Karpas-422 (cell line): ENCODE data around the gene PTPRD. TPM values are rescaled to one million over a fixed set of nuclear protein-coding genes. Genes with fewer than 3 reads are reported as not detected.

ENCODE experiments used
- DNase-seq: peaks from one replicate; pipeline ENCODE4 v3.0.0-alpha.2; 2015
- H2AFZ ChIP-seq: fragments of 200-600 bp; sonication (generic); 2 replicates; pipeline ENCODE4 v1.6.1; 2014; ENCODE audit warnings: antibody characterized with exemption, low read length, mixed read lengths
- H3K27ac ChIP-seq: fragments of 200-600 bp; sonication (generic); 2 replicates; pipeline ENCODE4 v1.5.1; 2014; ENCODE audit warnings: mild to moderate bottlenecking, low read length, moderate library complexity
- H3K27me3 ChIP-seq: fragments of 200-600 bp; sonication (generic); 2 replicates; pipeline ENCODE4 v1.6.1; 2014; ENCODE audit warnings: low read length, mixed read lengths
- H3K36me3 ChIP-seq: fragments of 200-600 bp; sonication (generic); 2 replicates; pipeline ENCODE4 v1.6.1; 2014; ENCODE audit warnings: low read length, mixed read lengths; ENCODE audit not compliant: insufficient read depth
- H3K4me1 ChIP-seq: fragments of 200-600 bp; sonication (generic); 2 replicates; pipeline ENCODE4 v1.6.1; 2014; ENCODE audit warnings: mild to moderate bottlenecking, low read length, mixed read lengths
- H3K4me2 ChIP-seq: fragments of 200-600 bp; sonication (generic); 2 replicates; pipeline ENCODE4 v1.6.1; 2014; ENCODE audit warnings: low read length, low read depth, mild to moderate bottlenecking; ENCODE audit not compliant: poor library complexity, severe bottlenecking
- H3K4me3 ChIP-seq: fragments of 200-600 bp; sonication (generic); 2 replicates; pipeline ENCODE4 v1.5.1; 2014; ENCODE audit warnings: mild to moderate bottlenecking, antibody characterized with exemption, low read length, mixed read lengths
- H3K79me2 ChIP-seq: fragments of 200-600 bp; sonication (generic); 2 replicates; pipeline ENCODE4 v1.6.1; 2014; ENCODE audit warnings: mild to moderate bottlenecking, low read length, mixed read lengths
- H3K9ac ChIP-seq: fragments of 200-600 bp; sonication (generic); 2 replicates; pipeline ENCODE4 v1.6.0; 2014; ENCODE audit warnings: low read length
- H3K9me2 ChIP-seq: fragments of 200-600 bp; sonication (generic), shearing (Covaris generic); replicated peaks from 2 replicates; pipeline ENCODE4 v1.6.0; 2014; ENCODE audit warnings: mild to moderate bottlenecking, low read length, moderate library complexity; ENCODE audit not compliant: insufficient read depth
- H3K9me3 ChIP-seq: fragments of 300-700, 200-600 bp; sonication (generic); 2 replicates; pipeline ENCODE4 v1.6.1; 2014; ENCODE audit warnings: low read length, mixed read lengths
- H4K20me1 ChIP-seq: fragments of 200-600 bp; sonication (generic); 2 replicates; pipeline ENCODE4 v1.6.1; 2014; ENCODE audit warnings: mild to moderate bottlenecking, antibody characterized with exemption, low read length, low read depth; ENCODE audit not compliant: insufficient read depth
- total RNA-seq: library from RNA; depleted of rRNA; stranded (reverse); fragments of >200 nt; shearing (Covaris generic); gene quantifications from 2 replicates; pipeline ENCODE4 v1.2.3, GENCODE V29; 2014; ENCODE audit warnings: low replicate concordance

Gene PTPRD
- total RNA-seq, 1 experiment from 2014 or later = 0.63 TPM

GRCh38 chr9:8780386-8780785 lies 1832.4 kb downstream of the PTPRD start:
- H3K4me1 ChIP-seq = no peaks in the 10 kb centered on the region
- no peaks in the 10 kb centered on the region for H3K79me2 ChIP-seq
- no peaks in the 10 kb centered on the region for H3K27me3 ChIP-seq
- no peaks in the 10 kb centered on the region for H3K9me2 ChIP-seq
- H3K4me3 ChIP-seq = no peak overlapping the region
- no peaks in the 10 kb centered on the region for H3K36me3 ChIP-seq
- no peak for DNase-seq
- H3K9ac ChIP-seq = no peak overlapping the region
- no peaks in the 10 kb centered on the region for H4K20me1 ChIP-seq
- H3K9me3 ChIP-seq = no peaks in the 10 kb centered on the region; the same call in 1 of the 2 replicates
- no peak overlapping the region for H3K27ac ChIP-seq
- H3K4me2 ChIP-seq = no peak overlapping the region
- no peak overlapping the region for H2AFZ ChIP-seq

- H3K4me1 ChIP-seq = no peaks in the 10 kb centered on the region
- H3K4me2 ChIP-seq = no peak overlapping the region
Observed at GRCh38 chr9:8779478-8779877, 1833.3 kb downstream of the PTPRD start.

GRCh38 chr9:8778356-8778755 lies 1834.4 kb downstream of the PTPRD start:
- Histone ChIP-seq H3K9me3 (no peaks in the 10 kb centered on the region; the same call in none of the 2 replicates), H3K4me1 (no peaks in the 10 kb centered on the region), H3K27ac (no peak overlapping the region), H3K4me3 (no peak overlapping the region), H3K27me3 (no peaks in the 10 kb centered on the region), H2AFZ (no peak overlapping the region), H3K36me3 (no peaks in the 10 kb centered on the region), H3K79me2 (no peaks in the 10 kb centered on the region), H3K4me2 (no peak overlapping the region), H3K9me2 (no peaks in the 10 kb centered on the region), H4K20me1 (no peaks in the 10 kb centered on the region), H3K9ac (no peak overlapping the region)
- no peak for DNase-seq

More at GRCh38 chr9:8779478-8779877, 1833.3 kb downstream of the PTPRD start:
- DNase-seq = no peak
- H2AFZ ChIP-seq = no peak overlapping the region
- H3K9ac ChIP-seq = no peak overlapping the region
- H3K27ac ChIP-seq = no peak overlapping the region
- H3K9me2 ChIP-seq = no peaks in the 10 kb centered on the region
- no peak overlapping the region for H3K4me3 ChIP-seq
- H3K9me3 ChIP-seq = no peaks in the 10 kb centered on the region; the same call in 1 of the 2 replicates
- no peaks in the 10 kb centered on the region for H4K20me1 ChIP-seq
- H3K27me3 ChIP-seq = no peaks in the 10 kb centered on the region
- H3K79me2 ChIP-seq = no peaks in the 10 kb centered on the region
- no peaks in the 10 kb centered on the region for H3K36me3 ChIP-seq

GRCh38 chr9:8772302-8772701 lies 1840.5 kb downstream of the PTPRD start:
- Histone ChIP-seq H3K9ac (no peak overlapping the region), H3K27ac (no peak overlapping the region), H3K4me3 (no peak overlapping the region), H3K36me3 (no peaks in the 10 kb centered on the region), H2AFZ (no peak overlapping the region), H4K20me1 (no peaks in the 10 kb centered on the region), H3K27me3 (no peaks in the 10 kb centered on the region), H3K9me3 (no peaks in the 10 kb centered on the region; the same call in none of the 2 replicates), H3K4me2 (no peak overlapping the region), H3K9me2 (no peaks in the 10 kb centered on the region), H3K4me1 (no peaks in the 10 kb centered on the region), H3K79me2 (no peaks in the 10 kb centered on the region)
- DNase-seq = no peak

GRCh38 chr9:8769153-8769552 lies 1843.6 kb downstream of the PTPRD start:
- Histone ChIP-seq H3K27ac (no peak overlapping the region), H3K4me3 (no peak overlapping the region), H3K9me3 (no peaks in the 10 kb centered on the region; the same call in none of the 2 replicates), H3K4me1 (no peaks in the 10 kb centered on the region), H3K4me2 (no peak overlapping the region), H3K9me2 (no peaks in the 10 kb centered on the region), H2AFZ (no peak overlapping the region), H3K9ac (no peak overlapping the region), H3K36me3 (no peaks in the 10 kb centered on the region), H3K79me2 (no peaks in the 10 kb centered on the region), H3K27me3 (no peaks in the 10 kb centered on the region), H4K20me1 (no peaks in the 10 kb centered on the region)
- no peak for DNase-seq

GRCh38 chr9:8766096-8766495 lies 1846.7 kb downstream of the PTPRD start:
- no peak overlapping the region for H3K27ac ChIP-seq
- H2AFZ ChIP-seq = no peak overlapping the region
- H3K9ac ChIP-seq = no peak overlapping the region
- no peaks in the 10 kb centered on the region for H3K9me2 ChIP-seq
- no peaks in the 10 kb centered on the region; the same call in 1 of the 2 replicates for H3K9me3 ChIP-seq
- no peak overlapping the region for H3K4me2 ChIP-seq
- no peaks in the 10 kb centered on the region for H3K27me3 ChIP-seq
- H3K4me1 ChIP-seq = no peaks in the 10 kb centered on the region
- H3K36me3 ChIP-seq = no peaks in the 10 kb centered on the region
- DNase-seq = no peak
- H3K79me2 ChIP-seq = no peaks in the 10 kb centered on the region
- H4K20me1 ChIP-seq = no peaks in the 10 kb centered on the region
- H3K4me3 ChIP-seq = no peak overlapping the region

- no peaks in the 10 kb centered on the region for H3K79me2 ChIP-seq
- H3K9ac ChIP-seq = no peak overlapping the region
- no peak overlapping the region for H3K27ac ChIP-seq
- no peaks in the 10 kb centered on the region for H3K27me3 ChIP-seq
- H3K9me3 ChIP-seq = peaks cover 3% of the 10 kb centered on the region; the same call in 1 of the 2 replicates
- no peak overlapping the region for H3K4me3 ChIP-seq
- no peak for DNase-seq
- no peak overlapping the region for H3K4me2 ChIP-seq
- H3K9me2 ChIP-seq = no peaks in the 10 kb centered on the region
- H2AFZ ChIP-seq = no peak overlapping the region
- no peaks in the 10 kb centered on the region for H3K36me3 ChIP-seq
- no peaks in the 10 kb centered on the region for H3K4me1 ChIP-seq
- no peaks in the 10 kb centered on the region for H4K20me1 ChIP-seq
Observed at GRCh38 chr9:8764051-8764450, 1848.8 kb downstream of the PTPRD start.

- Histone ChIP-seq H3K4me1 (no peaks in the 10 kb centered on the region), H4K20me1 (no peaks in the 10 kb centered on the region), H2AFZ (no peak overlapping the region), H3K9me3 (peaks cover 6% of the 10 kb centered on the region; the same call in 1 of the 2 replicates), H3K9ac (no peak overlapping the region), H3K4me3 (no peak overlapping the region), H3K36me3 (no peaks in the 10 kb centered on the region), H3K4me2 (no peak overlapping the region), H3K79me2 (no peaks in the 10 kb centered on the region), H3K9me2 (no peaks in the 10 kb centered on the region), H3K27ac (no peak overlapping the region), H3K27me3 (no peaks in the 10 kb centered on the region)
- no peak for DNase-seq
Observed at GRCh38 chr9:8762479-8763085, 1850.2 kb downstream of the PTPRD start.
